GM12891 (cell line): ENCODE measurements around the gene WIPI1.

Source experiments
- PAX5 ChIP-seq: IDR thresholded peaks from 2 replicates; pipeline ENCODE4 v1.6.1; 2011; ENCODE audit warnings: low read length, moderate library complexity, mild to moderate bottlenecking; ENCODE audit not compliant: insufficient read depth, severe bottlenecking
- POLR2A ChIP-seq: IDR thresholded peaks from 2 replicates; pipeline ENCODE4 v1.6.1; 2011; ENCODE audit warnings: low read depth, low read length, control low read depth
- POLR2AphosphoS5 ChIP-seq: IDR thresholded peaks from 2 replicates; pipeline ENCODE4 v1.6.1; 2011; ENCODE audit warnings: low read depth, low read length, control low read depth
- POU2F2 ChIP-seq: IDR thresholded peaks from 2 replicates; pipeline ENCODE4 v1.6.1; 2011; ENCODE audit warnings: low read depth, mild to moderate bottlenecking, control low read depth, low read length, moderate library complexity
- SPI1 ChIP-seq: IDR thresholded peaks from 2 replicates; pipeline ENCODE4 v1.6.1; 2011; ENCODE audit warnings: low read depth, low read length, control low read depth
- TAF1 ChIP-seq: IDR thresholded peaks from 2 replicates; pipeline ENCODE4 v1.6.1; 2011; ENCODE audit warnings: low read depth, low read length, control low read depth

DNA sequence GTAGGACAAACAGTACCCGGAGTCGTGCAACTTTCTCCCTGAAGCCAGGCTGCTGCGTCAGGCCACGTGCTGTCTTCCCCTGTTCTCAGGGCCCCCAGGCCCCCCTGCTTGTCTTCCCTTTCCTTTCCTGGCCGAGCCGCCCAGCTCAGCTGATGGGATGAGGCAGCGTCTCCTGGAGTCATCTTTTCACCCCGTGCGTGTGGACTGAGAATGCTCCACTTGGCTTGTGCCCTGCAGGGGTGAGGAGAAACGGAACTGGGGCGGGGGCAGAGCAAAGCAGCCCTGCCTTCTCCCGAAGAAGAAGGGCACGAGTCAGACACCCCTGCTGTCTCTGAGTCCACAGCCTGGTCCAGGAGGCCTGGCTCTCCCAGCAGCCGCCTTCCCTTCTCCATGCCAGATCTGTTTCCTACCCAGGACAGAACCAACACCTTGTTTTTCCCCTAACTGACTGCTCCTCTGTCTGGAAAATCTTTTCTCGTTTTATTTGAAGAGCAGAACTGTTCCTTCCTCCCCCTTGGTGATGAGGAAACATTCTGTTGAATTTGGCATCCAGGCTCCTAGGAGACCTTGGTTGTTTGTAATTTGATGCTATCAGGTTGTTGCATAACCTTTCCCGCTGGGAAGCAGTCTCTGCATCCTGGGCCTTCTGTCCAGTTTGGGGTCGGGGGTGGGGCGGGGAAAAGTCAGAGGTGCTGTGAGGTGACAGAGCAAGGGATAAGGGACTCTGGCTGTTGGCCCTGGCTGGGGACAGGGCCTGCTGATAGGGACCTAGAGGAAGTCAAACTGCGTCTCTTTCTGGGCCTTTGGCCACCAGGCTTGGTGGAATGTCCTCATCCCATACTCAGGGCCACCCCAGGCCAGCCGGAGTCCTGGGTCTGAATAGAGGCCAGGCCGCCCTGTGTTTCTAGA lies 78.8 kb downstream of the WIPI1 start:
- TF ChIP-seq POLR2A (no peak), POLR2AphosphoS5 (no peak), TAF1 (no peak), SPI1 (no peak), PAX5 (no peak), POU2F2 (no peak)
